ENCODE data around the gene IL10RA. TPM values are rescaled to one million over a fixed set of nuclear protein-coding genes. Genes with fewer than 3 reads are reported as not detected.

IL10RA gene
- total RNA-seq, 2 donors from 2014 or later = 4.5 to 10.7 TPM

DNA sequence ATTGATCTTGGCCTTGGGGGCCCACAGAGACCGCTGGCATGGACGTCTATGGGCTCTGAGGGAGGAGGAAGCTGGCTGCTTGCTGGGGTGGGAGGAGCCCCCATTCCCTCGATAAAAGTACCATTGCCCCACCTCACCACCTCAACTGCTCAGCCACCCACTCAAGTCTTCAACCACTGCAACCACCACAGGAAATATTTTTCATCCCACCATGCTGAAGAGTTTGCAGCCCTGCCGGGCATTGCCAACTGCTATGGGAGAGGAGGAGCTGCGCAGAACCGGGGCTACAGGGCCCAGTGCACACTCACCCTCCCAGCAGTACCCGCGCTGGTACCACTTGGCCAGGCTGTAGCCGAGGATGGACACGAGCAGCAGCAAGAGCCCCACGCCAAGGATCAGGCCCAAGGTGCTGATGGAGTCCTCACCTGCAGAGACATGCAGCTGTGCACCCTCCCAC lies 29.2 kb downstream of the IL10RA start:
- H3K27ac ChIP-seq = no peak overlapping the region
- DNase-seq (ENCODE audit: low spot score) = no peak
- H3K4me1 ChIP-seq (replicated peaks) = no peaks in the 10 kb centered on the region
- no peaks in the 10 kb centered on the region for H3K36me3 ChIP-seq
- no peaks in the 10 kb centered on the region for H3K9me3 ChIP-seq
- H3K4me3 ChIP-seq = no peak overlapping the region
- 80% methylated on average over 11 of the region's 11 CpGs for WGBS
- H3K27me3 ChIP-seq (replicated peaks; ENCODE audit: insufficient read depth) = no peaks in the 10 kb centered on the region
- TF ChIP-seq CTCF (IDR thresholded peaks at IDR 0.05) (no peak), POLR2A (IDR thresholded peaks at IDR 0.05) (no peak), POLR2AphosphoS5 (IDR thresholded peaks at IDR 0.05) (no peak)
- intact Hi-C loops (cut with DNase I) = no loop called here

DNA sequence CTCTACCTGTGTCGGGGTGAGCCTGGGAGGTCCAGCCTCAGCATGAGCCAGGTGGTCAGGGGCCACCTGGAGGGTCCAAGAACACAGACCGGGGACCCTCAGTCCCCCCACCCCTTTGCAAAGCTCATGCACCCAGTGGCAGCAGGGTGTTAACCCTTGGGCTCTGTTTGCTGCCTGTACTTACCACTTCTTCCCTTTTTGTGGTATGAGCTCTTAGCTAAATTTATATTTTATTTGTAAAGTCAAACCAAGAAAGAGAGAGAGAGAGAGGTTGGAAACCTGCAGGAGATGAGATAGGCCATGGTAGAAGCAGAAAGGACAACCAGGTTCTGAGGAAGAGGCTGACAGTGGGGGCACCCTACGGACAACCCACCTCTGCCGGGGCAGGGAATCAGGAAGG lies 29.9 kb downstream of the IL10RA start:
- intact Hi-C loops (cut with DNase I) = no loop called here
- WGBS = 78% methylated on average over 4 of the region's 4 CpGs

DNA sequence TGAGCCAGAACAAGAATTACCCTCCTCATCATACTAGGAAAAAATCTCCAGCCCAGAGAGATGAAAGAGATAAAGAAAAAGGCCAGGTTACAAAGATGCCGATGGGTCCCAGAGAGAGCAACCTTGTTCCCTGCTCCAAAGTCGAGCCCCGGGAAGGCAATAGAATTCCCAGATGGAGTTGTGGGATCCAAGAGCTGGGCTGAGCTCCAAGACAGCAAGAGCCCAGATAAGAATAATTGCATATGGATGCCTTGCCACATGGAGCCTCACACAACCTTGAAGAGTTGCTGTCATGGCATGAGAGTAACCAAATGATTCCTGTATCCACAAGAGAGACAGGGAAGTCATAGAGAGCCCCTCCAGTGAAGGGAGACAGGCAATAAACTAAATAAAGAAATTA lies 30.9 kb downstream of the IL10RA start:
- DNase-seq (ENCODE audit: low spot score) = no peak
- H3K27ac ChIP-seq = no peak overlapping the region
- H3K27me3 ChIP-seq (replicated peaks; ENCODE audit: insufficient read depth) = no peaks in the 10 kb centered on the region
- intact Hi-C loops (cut with DNase I) = no loop called here
- 65% methylated on average over 3 of the region's 3 CpGs for WGBS
- H3K4me3 ChIP-seq = no peak overlapping the region
- no peaks in the 10 kb centered on the region for H3K36me3 ChIP-seq
- TF ChIP-seq POLR2AphosphoS5 (IDR thresholded peaks at IDR 0.05) (no peak), CTCF (IDR thresholded peaks at IDR 0.05) (no peak), POLR2A (IDR thresholded peaks at IDR 0.05) (no peak)
- no peaks in the 10 kb centered on the region for H3K4me1 ChIP-seq (replicated peaks)
- H3K9me3 ChIP-seq = no peaks in the 10 kb centered on the region

More for the DNA sequence above, 29.9 kb downstream of the IL10RA start:
- no peaks in the 10 kb centered on the region for H3K9me3 ChIP-seq
- H3K36me3 ChIP-seq = no peaks in the 10 kb centered on the region
- H3K4me3 ChIP-seq = no peak overlapping the region
- no peak overlapping the region for H3K27ac ChIP-seq
- TF ChIP-seq POLR2AphosphoS5 (IDR thresholded peaks at IDR 0.05) = no peak
- no peak for TF ChIP-seq POLR2A (IDR thresholded peaks at IDR 0.05)
- no peak for TF ChIP-seq CTCF (IDR thresholded peaks at IDR 0.05)
- no peaks in the 10 kb centered on the region for H3K4me1 ChIP-seq (replicated peaks)
- no peaks in the 10 kb centered on the region for H3K27me3 ChIP-seq (replicated peaks; ENCODE audit: insufficient read depth)
- DNase-seq (ENCODE audit: low spot score) = no peak

DNA sequence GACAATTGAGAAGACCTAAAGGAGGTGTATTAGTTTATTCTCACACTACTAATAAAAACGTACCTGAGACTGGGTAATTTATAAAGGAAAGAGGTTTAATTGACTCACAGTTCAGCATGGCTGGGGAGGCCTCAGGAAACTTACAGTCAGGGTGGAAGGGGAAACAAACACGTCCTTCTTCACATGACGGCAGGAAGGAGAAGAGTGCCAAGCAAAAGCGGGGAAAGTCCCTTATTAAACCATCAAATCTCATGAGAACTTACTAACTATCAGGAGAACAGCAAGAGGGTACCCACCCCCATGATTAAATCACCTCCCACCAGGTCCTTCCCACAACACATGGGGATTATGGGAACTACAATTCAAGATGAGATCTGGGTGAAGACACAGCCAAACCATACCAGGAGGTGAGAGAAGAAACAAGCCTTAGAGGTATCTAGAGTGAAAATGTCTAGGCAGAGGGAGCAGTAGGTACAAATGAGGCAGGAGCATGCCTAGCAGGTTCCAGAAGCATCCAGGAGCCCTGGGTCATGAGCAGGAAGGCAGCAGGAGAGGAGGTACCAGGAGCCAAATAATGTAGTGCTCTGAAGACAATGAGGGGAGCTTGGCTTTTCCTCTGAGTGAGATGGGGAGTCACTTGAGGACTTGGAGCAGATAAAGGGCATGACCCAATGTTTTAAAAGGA lies 31.6 kb downstream of the IL10RA start:
- Histone ChIP-seq H3K36me3 (no peaks in the 10 kb centered on the region), H3K9me3 (no peaks in the 10 kb centered on the region), H3K27ac (no peak overlapping the region), H3K4me1 (replicated peaks) (no peaks in the 10 kb centered on the region), H3K27me3 (replicated peaks; ENCODE audit: insufficient read depth) (no peaks in the 10 kb centered on the region), H3K4me3 (no peak overlapping the region)
- no peak for TF ChIP-seq CTCF (IDR thresholded peaks at IDR 0.05)
- WGBS = 68% methylated on average over 4 of the region's 4 CpGs
- DNase-seq (ENCODE audit: low spot score) = no peak
- intact Hi-C loops (cut with DNase I) = no loop called here

- no peak overlapping the region for H3K4me3 ChIP-seq
- no peaks in the 10 kb centered on the region for H3K4me1 ChIP-seq (replicated peaks)
- TF ChIP-seq CTCF (IDR thresholded peaks at IDR 0.05) (no peak), POLR2AphosphoS5 (IDR thresholded peaks at IDR 0.05) (no peak)
- no peak for DNase-seq (ENCODE audit: low spot score)
- no peaks in the 10 kb centered on the region for H3K9me3 ChIP-seq
- intact Hi-C loops (cut with DNase I) = no loop called here
- H3K36me3 ChIP-seq = no peaks in the 10 kb centered on the region
- WGBS = 97% methylated on average over 2 of the region's 2 CpGs
- no peaks in the 10 kb centered on the region for H3K27me3 ChIP-seq (replicated peaks; ENCODE audit: insufficient read depth)
- H3K27ac ChIP-seq = no peak overlapping the region
Measured at GRCh38 chr11:118018401-118018800, 32.2 kb downstream of the IL10RA start.

Data from prostate gland (tissue), 2 donors.